Progenitor cell of endocrine pancreas (in vitro differentiated cells): ENCODE results near the gene LYPLAL1. TPM values are rescaled to one million over a fixed set of nuclear protein-coding genes. Genes with fewer than 3 reads are reported as not detected.

Experiments used
- DNase-seq: peaks from one replicate; pipeline ENCODE4 v3.0.0; 2021; ENCODE audit warnings: low spot score; ENCODE audit not compliant: unreplicated experiment
- H3K27ac Mint-ChIP-seq: 2 replicates; pipeline ENCODE4 v1.8.0; 2021; ENCODE audit warnings: mild to moderate bottlenecking, moderate library complexity, mixed read lengths
- H3K27me3 Mint-ChIP-seq: 2 replicates; pipeline ENCODE4 v1.8.0; 2021; ENCODE audit warnings: mixed read lengths
- H3K36me3 Mint-ChIP-seq: 2 replicates; pipeline ENCODE4 v1.8.0; 2022; ENCODE audit warnings: mixed read lengths; ENCODE audit not compliant: insufficient read depth
- H3K4me1 Mint-ChIP-seq: 2 replicates; pipeline ENCODE4 v1.8.0; 2021; ENCODE audit warnings: low read depth, mixed read lengths
- H3K4me3 Mint-ChIP-seq: 2 replicates; pipeline ENCODE4 v1.8.0; 2021; ENCODE audit warnings: low read depth, mild to moderate bottlenecking, moderate library complexity, mixed read lengths
- H3K9me3 Mint-ChIP-seq: 2 replicates; pipeline ENCODE4 v1.8.0; 2021; ENCODE audit warnings: low read depth, mixed read lengths
- CTCF ChIP-seq: fragments of 200-600 bp; sonication (generic); IDR thresholded peaks from one replicate; pipeline ENCODE4 v1.5.0; 2021; ENCODE audit warnings: antibody characterized with exemption, mild to moderate bottlenecking; ENCODE audit not compliant: unreplicated experiment
- total RNA-seq: library from RNA; stranded (reverse); gene quantifications from 2 replicates; pipeline ENCODE4 v1.2.1, GENCODE V29; 2021

The LYPLAL1 gene
- total RNA-seq, 1 donor from 2014 or later: 33.0 TPM

- no peaks in the 10 kb centered on the region for H3K4me1 Mint-ChIP-seq
- H3K4me3 Mint-ChIP-seq: no peak overlapping the region
- H3K9me3 Mint-ChIP-seq: peaks cover 60% of the 10 kb centered on the region
These were observed 84.1 kb downstream of the LYPLAL1 start for GRCh38 chr1:219257751-219258150.

GRCh38 chr1:219261454-219261853 lies 87.8 kb downstream of the LYPLAL1 start:
- no peaks in the 10 kb centered on the region for H3K27me3 Mint-ChIP-seq
- no peak overlapping the region for H3K27ac Mint-ChIP-seq
- H3K9me3 Mint-ChIP-seq: peaks cover 40% of the 10 kb centered on the region
- peaks cover 23% of the 10 kb centered on the region for H3K36me3 Mint-ChIP-seq
- no peak for TF ChIP-seq CTCF
- H3K4me1 Mint-ChIP-seq: peaks cover 5% of the 10 kb centered on the region
- H3K4me3 Mint-ChIP-seq: no peak overlapping the region
- no peak for DNase-seq

More at GRCh38 chr1:219257751-219258150, 84.1 kb downstream of the LYPLAL1 start:
- no peak for TF ChIP-seq CTCF
- DNase-seq: no peak
- Mint-ChIP-seq H3K27ac (no peak overlapping the region), H3K27me3 (no peaks in the 10 kb centered on the region), H3K36me3 (peaks cover 34% of the 10 kb centered on the region)
